ENCODE results near the gene EVC. TPM values are rescaled to one million over a fixed set of nuclear protein-coding genes. Genes with fewer than 3 reads are reported as not detected.

The EVC gene
- total RNA-seq, 1 experiment from 2014 or later = not detected

- TF ChIP-seq CTCF (IDR thresholded peaks at IDR 0.05; ENCODE audit: unreplicated experiment) = no peak
- Mint-ChIP-seq H3K4me1 (ENCODE audit: low read depth, unreplicated experiment) (no peaks in the 10 kb centered on the region), H3K36me3 (ENCODE audit: insufficient read depth, unreplicated experiment) (no peaks in the 10 kb centered on the region), H3K27ac (ENCODE audit: unreplicated experiment) (no peak overlapping the region), H3K27me3 (ENCODE audit: unreplicated experiment) (no peaks in the 10 kb centered on the region), H3K4me3 (ENCODE audit: low read depth, unreplicated experiment) (no peak overlapping the region), H3K9me3 (ENCODE audit: low read depth, unreplicated experiment) (peaks cover 5% of the 10 kb centered on the region)
- BruUV-seq (replicated peaks) = no TSS peak
- DNase-seq = no peak
- CTCF ChIA-PET = no interaction called here
- intact Hi-C loops (cut with micrococcal nuclease; ENCODE audit: unreplicated experiment) = no loop called here
Observed at GRCh38 chr4:5821665-5822358, 110.8 kb downstream of the EVC start.

GRCh38 chr4:5822619-5823018 is 111.6 kb downstream of the EVC start:
- CTCF ChIA-PET = no interaction called here
- intact Hi-C loops (cut with micrococcal nuclease; ENCODE audit: unreplicated experiment) = no loop called here
- H3K4me1 Mint-ChIP-seq (ENCODE audit: low read depth, unreplicated experiment) = no peaks in the 10 kb centered on the region
- peaks cover 5% of the 10 kb centered on the region for H3K9me3 Mint-ChIP-seq (ENCODE audit: low read depth, unreplicated experiment)
- no peak overlapping the region for H3K4me3 Mint-ChIP-seq (ENCODE audit: low read depth, unreplicated experiment)
- no peaks in the 10 kb centered on the region for H3K36me3 Mint-ChIP-seq (ENCODE audit: insufficient read depth, unreplicated experiment)
- BruUV-seq (replicated peaks) = no TSS peak
- DNase-seq = no peak
- no peaks in the 10 kb centered on the region for H3K27me3 Mint-ChIP-seq (ENCODE audit: unreplicated experiment)
- no peak for TF ChIP-seq CTCF (IDR thresholded peaks at IDR 0.05; ENCODE audit: unreplicated experiment)
- no peak overlapping the region for H3K27ac Mint-ChIP-seq (ENCODE audit: unreplicated experiment)

- no peak overlapping the region for H3K27ac Mint-ChIP-seq (ENCODE audit: unreplicated experiment)
- DNase-seq = no peak
- H3K27me3 Mint-ChIP-seq (ENCODE audit: unreplicated experiment) = no peaks in the 10 kb centered on the region
- no peak for TF ChIP-seq CTCF (IDR thresholded peaks at IDR 0.05; ENCODE audit: unreplicated experiment)
- no peaks in the 10 kb centered on the region for H3K36me3 Mint-ChIP-seq (ENCODE audit: insufficient read depth, unreplicated experiment)
- peaks cover 5% of the 10 kb centered on the region for H3K9me3 Mint-ChIP-seq (ENCODE audit: low read depth, unreplicated experiment)
- no TSS peak for BruUV-seq (replicated peaks)
- CTCF ChIA-PET = no interaction called here
- no peak overlapping the region for H3K4me3 Mint-ChIP-seq (ENCODE audit: low read depth, unreplicated experiment)
- H3K4me1 Mint-ChIP-seq (ENCODE audit: low read depth, unreplicated experiment) = no peaks in the 10 kb centered on the region
- intact Hi-C loops (cut with micrococcal nuclease; ENCODE audit: unreplicated experiment) = no loop called here
Observed at GRCh38 chr4:5823542-5824211, 112.7 kb downstream of the EVC start.

- Mint-ChIP-seq H3K9me3 (ENCODE audit: low read depth, unreplicated experiment) (peaks cover 5% of the 10 kb centered on the region), H3K4me1 (ENCODE audit: low read depth, unreplicated experiment) (no peaks in the 10 kb centered on the region), H3K27ac (ENCODE audit: unreplicated experiment) (no peak overlapping the region), H3K36me3 (ENCODE audit: insufficient read depth, unreplicated experiment) (no peaks in the 10 kb centered on the region), H3K27me3 (ENCODE audit: unreplicated experiment) (no peaks in the 10 kb centered on the region), H3K4me3 (ENCODE audit: low read depth, unreplicated experiment) (no peak overlapping the region)
- no peak for DNase-seq
- BruUV-seq (replicated peaks) = no TSS peak
- CTCF ChIA-PET = no interaction called here
- no peak for TF ChIP-seq CTCF (IDR thresholded peaks at IDR 0.05; ENCODE audit: unreplicated experiment)
- intact Hi-C loops (cut with micrococcal nuclease; ENCODE audit: unreplicated experiment) = no loop called here
Observed at GRCh38 chr4:5824227-5824626, 113.2 kb downstream of the EVC start.

Measured in Calu3 (cell line).